ENCODE data around the gene OSBPL10. TPM values are rescaled to one million over a fixed set of nuclear protein-coding genes. Genes with fewer than 3 reads are reported as not detected.

Gene OSBPL10
- polyA plus RNA-seq, 1 donor: 6.8 TPM

DNA sequence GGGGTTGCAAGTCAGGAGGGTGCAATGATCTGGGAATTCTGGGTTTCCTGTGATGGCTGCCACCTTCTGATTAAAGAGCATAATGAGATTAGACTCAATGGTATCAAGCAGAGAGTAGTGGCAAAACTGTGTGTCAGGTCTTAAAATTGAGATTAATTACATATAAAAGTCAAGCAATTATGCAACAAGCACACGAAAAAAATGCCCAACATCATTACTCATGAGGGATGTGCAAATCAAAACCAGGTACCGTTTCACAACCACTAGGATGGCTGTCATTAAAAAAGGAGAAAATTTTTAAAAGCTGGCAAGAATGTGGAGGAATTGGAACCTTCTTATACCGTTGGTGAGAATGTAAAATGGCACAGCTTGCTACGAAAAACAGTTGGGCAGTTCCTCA, 205.0 kb downstream of the OSBPL10 start:
- no peak for DNase-seq (ENCODE audit: low read depth)

DNA sequence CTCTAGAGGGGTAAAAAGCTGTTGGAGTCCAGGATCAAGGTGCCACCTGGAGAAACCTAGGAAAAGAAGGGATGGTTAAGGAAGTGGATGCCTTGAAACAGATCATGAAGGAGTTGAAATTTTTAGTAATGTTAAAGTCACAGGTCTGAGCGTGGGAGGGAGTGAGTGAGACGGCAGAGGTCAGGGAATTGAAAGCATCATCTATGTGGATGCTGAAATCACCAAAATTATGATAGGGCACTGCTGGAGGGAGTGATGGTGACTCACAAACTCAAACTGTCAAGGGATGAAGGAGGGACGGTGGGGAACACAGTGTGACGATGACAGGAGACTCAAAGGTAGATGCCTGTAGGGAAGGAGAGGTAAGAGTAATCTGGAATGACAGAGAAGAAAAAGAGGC, 205.7 kb downstream of the OSBPL10 start:
- DNase-seq (ENCODE audit: low read depth): no peak

DNA sequence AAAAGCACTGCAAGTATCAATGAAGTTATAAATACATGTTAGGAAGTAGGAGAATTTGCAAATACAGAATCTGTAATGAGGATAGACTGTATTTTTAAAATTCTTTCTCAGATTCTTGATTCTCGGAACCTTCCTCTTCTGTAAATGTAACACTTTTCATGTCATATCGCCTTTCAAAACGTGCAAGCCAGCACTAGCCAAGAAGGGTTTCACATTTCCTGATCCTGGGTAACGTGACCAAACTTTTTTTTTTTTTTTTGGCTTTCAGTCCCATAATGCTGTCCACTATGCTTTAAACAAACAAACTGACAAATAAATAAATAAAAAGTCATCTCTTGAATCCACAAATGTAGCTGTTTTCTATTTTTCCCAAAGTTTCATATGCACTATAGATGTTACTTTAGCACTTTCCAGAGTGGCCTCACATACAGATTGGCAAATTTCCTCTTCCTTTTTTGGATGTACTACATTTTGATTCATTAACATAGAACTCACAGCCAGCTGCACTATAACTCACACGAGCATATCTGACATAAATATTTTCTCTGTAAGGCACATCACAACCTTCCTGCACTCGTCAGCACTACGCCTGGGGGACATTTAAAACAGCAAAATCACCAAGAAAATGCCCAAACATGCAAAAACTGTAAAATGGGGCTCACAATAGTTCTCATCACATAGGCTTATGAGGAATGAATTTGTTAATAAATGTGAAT, 208.1 kb downstream of the OSBPL10 start:
- no peak for DNase-seq (ENCODE audit: low read depth)

DNA sequence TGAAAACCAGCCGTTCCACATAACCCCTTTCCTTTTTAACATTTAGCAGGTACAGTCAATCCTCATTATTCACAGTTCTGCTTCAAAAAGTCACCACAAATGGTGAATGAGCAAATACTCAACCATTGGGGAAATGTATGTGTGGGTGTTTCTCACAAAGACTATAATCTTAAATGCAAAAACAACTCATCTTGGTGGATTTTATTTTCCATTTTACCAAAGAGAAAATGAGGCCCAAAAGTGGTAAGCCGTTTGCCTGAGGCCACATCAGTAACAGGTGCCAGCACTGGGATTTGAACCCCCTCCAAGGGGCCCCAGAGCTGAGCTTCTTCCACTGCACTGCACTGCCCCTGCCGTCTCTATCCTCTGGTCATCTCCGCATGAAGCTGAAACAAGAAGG, 208.8 kb downstream of the OSBPL10 start:
- no peak for DNase-seq (ENCODE audit: low read depth)

DNA sequence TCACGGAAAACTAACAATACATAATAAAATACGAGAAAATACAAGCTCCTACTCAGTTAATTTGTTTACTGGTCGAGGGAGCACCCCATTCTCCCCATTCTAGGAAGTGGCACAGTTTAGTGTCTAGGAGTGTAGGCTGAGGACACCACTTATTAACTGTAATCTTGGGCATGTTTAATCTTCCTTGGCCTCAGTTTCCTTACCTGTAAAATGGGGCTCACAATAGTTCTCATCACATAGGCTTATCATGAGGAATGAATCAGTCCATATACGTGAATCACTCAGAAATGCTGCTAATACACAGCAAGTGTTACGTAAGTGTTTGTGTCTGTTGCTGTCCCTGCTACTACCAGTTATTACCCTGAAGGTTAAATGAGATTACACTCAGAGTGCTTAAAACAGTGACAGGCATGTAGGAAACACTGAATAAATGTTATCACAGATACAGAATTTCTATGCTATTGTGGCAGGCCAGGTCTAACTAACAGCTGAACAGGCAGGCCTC, 210.2 kb downstream of the OSBPL10 start:
- no peak for DNase-seq (ENCODE audit: low read depth)

DNA sequence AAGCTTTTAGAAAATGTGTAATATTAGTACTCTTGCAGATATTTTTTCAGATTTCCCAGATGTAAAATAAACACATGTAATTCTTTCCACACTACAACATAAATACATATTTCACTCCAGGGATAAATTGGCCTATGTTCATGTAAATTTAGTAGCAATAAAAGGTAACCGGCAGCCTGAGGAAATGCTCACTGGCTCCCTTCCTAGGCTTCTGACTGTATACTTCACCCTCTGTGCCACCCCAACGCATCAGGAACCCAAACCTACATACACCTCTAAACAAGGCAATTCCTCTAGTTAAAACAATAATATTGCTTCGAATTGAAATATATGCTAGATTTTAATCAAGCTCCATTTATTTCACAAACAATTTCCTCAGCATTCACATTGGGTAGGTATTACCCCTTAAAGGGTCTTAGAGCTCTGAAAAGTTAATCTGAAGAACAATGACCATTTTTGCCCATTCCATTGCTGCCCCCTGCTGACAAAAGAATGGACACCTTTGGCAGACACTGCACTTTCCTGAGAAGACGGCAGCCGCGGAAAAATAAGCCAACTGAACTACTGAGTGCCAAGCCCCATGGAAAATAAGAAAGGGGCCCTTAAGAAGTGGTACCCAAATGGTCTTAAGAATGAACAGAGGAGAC, 212.5 kb downstream of the OSBPL10 start:
- peak; percentile 16 for DNase-seq (ENCODE audit: low read depth)

DNA sequence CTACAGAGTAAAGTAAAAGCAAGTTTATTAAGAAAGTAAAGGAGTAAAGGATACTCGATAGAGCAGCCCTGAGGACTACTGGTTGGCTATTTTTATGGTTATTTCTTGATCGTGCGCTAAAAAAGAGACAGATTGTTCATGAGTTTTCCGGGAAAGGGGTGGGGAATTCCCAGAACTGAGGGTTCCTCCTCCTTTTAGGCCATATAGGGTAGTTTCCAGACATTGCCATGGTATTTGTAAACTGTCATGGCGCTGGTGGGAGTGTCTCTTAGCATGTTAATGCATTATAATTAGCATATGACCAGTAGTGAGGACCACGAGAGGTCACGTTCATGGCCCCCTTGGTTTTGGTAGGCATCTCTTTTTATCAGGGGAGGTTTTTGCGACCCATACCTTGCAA, 213.1 kb downstream of the OSBPL10 start:
- DNase-seq (ENCODE audit: low read depth): no peak

DNA sequence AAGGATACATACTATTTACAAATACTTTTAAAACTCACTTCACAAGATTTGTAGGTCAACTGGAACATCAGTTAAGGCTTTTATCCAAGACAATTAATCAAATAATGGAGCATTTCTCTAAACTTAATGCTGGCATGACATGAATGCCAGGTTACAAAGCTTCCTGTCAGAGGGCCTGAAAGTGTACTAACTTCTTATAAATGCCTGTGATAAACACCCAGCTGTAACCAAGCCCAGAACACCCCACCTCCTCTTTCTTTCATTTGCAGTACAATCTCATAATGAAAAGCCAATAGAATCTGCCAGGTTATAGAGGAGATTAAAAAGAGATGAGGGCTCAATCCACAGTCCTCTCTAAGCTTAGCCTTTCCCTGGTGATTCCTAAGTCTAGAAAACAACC, 214.4 kb downstream of the OSBPL10 start:
- no peak for DNase-seq (ENCODE audit: low read depth)

DNA sequence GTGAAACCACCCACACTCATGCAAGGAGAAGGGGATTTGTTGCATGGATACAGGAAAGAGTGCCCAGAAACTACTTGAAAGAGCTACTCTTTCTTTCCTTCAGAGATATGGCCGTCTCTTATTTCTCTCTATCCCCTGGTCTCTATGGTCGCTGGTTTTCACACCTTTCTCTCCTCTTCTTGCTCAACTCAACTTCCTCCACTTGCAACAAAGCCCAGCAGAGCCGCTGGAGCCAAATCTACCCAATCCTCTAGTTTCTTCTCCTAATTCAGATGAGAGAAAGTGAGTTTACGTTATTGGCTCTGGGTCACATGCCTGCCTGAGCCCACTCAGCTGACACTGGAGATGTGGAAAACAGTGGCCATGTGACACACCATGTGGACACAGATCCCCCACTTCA, 215.2 kb downstream of the OSBPL10 start:
- DNase-seq (ENCODE audit: low read depth): no peak

DNA sequence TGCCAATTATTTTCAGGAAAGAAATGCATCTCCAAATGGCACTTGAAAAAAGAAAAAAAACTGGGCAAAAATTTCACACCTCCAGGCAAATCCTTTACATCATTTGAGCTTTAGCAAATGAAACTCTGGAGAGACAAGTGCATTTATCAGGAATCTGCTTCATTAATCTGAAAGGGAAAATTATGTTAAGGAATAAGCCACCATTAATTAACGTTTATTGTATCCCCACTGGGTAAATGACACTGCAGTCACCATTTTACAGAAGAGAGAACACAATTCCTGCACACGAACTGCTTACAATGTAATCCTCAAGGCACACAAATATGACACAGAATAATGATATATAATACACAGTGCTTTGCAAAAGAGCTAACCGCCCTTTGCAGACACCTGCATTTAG, 217.3 kb downstream of the OSBPL10 start:
- DNase-seq (ENCODE audit: low read depth): no peak

DNA sequence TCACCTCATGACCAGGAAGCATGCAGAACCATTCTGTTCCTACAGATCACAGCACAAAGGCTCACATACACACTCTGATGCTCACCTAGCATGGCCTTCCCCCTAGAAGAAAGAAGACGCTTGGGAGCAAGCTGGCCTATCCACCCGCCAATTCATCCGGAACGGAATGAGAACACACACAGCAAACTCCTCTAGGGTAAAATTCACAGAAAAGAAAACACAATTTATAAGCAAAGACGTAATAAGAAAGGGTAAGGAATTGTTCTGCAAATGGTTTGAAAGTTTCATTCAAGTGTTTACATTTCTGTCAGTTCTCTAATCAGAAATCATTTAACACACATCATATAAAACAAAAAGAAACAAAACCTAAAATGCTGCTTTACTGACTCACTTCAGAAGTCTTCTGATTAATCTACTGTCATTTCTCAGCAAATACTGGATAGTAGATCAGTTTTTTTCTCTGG, 218.1 kb downstream of the OSBPL10 start:
- DNase-seq (ENCODE audit: low read depth): no peak

DNA sequence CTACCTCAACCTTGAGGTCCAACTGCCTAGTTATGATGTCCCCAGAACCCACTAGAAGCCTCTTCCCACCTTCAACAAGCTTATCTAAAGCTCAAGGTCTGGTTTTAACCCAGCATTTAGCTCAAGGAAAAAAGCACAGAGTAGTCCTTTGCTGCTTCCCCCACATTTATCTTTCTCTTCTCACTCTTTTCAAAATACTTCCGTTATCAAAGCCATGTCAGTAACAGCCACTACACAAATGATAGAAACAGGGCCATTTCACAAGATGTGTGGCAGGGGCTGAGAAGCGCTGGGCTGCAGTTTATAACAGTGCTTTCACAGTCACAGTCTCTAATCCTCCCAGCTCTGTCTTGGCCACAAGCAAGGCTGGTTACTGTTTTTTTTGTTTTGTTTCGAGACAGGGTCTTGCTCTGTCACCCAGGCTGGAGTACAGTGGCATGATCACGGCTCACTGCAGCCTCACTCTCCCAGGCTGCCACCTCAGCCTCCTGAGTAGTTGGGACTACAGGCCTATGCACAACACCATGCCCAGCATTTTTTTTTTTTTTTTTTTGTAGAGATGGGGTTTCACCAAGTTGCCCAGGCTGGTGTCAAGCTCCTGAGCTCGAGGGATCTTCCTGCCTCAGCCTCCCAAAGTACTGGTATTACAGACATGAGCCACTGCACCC, 218.8 kb downstream of the OSBPL10 start:
- no peak for DNase-seq (ENCODE audit: low read depth)

DNA sequence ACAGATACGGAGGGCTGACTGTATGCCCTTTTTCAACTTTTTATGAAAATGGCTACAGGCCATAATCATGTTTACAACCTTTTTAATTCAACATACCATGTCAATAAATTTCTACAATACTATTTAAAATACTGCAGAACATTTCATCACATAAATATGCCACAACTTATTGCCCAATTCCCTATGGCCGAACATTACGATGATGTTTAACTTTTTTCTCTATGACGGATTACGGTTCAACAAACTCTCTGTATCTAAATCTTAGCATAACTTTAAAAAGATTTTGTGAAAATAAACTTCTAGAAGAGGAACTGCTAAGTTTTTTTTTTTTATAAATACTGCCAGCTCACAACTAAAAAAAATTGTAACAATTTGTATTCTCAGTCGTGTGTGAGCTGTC, 220.4 kb downstream of the OSBPL10 start:
- DNase-seq (ENCODE audit: low read depth): no peak

DNA sequence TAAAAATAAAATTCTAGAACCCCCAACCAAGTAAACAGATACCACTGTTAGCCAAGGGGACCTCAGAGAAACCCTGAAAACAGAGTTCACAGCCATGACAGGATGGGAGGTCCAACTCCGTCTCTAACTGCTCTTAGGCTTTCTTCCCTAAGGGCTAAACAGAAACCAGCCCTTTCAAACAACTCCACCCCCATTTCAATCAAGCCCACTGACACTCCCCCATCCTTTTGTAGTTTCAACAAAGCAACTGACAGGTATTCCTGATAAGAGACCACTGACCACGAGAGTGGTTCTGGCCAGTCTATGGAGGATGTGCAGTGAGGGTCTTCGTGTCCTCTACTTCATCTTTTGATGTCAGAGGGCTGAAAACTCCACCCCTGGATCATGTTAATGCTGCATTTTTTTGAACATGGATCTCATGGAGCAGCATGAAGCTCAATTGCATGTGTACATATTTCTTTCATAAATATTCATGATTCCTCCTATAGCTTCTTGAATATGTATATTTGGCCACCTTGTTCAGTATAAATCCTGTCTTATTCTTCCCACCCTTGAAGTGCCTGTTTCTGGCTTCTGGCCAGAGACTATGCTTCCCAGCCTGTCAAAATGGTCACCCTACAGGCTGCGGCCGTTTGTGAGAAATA, 222.6 kb downstream of the OSBPL10 start:
- DNase-seq (ENCODE audit: low read depth): no peak

DNA sequence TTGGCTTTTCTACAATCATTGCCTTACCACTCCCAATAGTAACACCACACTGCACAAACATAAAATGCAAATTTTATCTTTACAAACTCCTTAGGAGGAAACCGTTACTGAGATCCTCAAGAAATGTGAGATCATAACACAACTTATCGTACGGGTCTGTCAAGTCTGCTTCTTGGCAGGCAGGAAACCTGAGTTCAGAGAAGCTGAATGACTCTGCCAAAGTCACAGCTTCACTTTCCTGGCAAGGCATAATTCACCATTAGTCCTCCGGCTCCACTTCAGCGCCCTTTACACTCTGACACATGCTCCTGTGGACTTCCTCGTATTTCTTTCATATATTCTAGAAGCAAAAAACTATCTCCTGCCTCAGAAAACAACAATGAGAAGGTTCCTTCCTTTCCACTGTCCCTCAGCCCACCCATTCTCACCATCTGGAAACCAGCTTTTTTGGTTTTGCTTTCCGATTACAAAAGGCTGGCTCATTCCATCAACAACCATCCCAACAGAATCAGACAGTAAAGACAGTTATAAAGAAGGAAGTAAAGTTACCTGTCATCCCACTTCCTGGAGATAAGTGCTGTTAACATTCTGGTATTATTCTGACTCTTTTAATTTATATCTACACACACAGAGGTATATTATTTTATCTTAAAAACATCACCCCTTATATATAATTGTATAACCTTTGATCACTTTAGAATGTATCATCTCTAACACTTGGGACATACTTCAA, 225.0 kb downstream of the OSBPL10 start:
- DNase-seq (ENCODE audit: low read depth): no peak

DNA sequence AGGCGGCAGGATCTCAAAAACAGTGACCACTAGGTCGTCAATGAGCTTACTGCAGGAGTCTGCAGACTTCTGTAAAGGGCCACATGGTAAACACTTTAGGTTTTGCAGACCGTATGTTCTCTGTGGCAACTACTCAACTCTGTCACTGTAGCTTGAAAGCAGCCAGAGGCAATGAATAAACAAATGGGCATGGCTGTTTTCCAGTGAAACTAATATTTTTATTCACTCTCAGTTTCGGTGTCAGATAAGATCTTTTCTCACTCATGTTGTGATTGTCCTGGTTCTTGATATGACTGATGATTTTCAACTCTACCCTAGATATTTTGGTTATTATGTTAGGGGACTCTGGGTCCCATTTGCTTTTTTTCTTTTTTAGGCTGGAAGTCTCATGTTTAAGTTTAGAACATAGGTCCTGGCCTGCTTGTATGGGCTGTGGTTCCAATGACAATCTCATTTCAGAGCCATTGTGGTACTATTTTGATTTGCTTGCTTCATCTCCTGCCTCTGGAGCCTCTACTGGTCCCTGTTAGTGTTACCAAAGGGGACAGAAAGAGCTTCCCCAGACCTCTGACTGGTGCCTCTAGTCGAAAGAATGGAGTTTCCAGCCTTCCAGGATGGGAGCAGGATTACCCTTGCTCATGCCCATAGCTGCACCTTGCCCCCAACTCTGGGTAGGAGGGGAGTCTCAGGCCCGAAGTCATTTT, 226.3 kb downstream of the OSBPL10 start:
- no peak for DNase-seq (ENCODE audit: low read depth)

DNA sequence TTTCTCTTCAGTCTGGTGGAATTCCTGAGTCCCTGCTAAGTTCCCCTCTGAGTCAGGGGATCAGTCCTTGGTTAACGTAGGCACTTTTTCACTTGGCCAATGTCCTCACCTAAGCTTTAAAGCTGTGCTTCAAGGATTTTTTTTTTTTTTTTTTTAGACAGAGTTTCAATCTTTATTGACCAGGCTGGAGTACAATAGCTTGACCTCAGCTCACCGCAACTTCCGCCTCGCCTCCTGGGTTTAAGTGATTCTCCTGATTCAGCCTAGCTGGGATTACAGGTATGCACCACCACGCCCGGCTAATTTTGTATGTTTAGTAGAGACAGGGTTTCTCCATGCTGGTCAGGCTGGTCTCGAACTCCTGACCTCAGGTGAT, 228.0 kb downstream of the OSBPL10 start:
- DNase-seq (ENCODE audit: low read depth): no peak

DNA sequence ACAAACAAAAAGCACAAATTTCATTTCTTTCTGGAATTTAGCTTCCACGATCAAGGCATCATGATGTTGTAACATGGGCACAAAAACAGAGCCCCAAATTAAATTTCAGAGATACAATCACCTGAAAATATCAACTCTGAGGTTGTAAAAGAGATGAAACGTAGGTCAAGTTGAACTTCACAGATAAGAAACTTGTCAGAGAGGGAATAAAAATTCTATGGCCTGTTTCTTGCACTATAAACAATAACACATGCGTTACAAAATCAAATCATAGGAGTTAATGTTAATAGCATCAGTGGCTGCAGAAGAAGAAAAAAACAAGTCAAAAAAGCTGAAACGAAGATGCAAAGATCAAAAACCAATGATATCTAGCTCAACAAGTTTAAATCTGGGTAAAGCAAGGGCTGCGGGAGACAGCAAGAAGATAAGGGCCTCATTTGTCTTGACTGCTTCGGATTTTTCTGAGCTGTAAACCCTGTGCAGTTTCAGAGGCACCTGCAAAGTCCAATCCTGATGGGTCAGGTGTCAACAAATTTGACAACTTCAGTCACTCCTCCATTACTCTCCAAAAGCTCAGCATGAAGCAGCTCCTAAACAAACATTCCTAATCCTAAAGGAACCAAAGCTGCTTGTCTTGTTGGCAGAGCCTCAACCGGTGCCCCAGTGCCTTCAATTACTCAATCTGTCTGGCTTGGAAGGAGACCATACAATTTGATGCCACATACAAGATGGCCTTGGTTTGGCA, 228.6 kb downstream of the OSBPL10 start:
- no peak for DNase-seq (ENCODE audit: low read depth)

DNA sequence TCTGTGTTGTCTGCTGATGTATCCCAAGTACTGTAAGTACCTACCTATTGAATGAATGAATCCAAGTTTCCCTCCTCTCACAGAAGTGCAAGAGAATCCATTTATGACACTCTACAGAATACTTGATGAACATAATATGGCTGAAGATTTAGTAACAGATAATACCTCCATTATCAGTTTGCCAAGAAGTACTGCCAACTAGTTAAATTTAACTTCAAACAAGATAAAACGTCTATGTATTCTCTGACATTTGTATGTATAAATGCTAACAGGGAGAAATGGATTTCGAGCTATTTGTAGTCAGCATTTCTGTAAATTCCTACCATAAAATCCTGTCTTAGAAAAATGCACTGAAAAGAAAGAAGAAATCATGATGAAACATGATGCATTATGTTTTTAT, 230.7 kb downstream of the OSBPL10 start:
- DNase-seq (ENCODE audit: low read depth): no peak

DNA sequence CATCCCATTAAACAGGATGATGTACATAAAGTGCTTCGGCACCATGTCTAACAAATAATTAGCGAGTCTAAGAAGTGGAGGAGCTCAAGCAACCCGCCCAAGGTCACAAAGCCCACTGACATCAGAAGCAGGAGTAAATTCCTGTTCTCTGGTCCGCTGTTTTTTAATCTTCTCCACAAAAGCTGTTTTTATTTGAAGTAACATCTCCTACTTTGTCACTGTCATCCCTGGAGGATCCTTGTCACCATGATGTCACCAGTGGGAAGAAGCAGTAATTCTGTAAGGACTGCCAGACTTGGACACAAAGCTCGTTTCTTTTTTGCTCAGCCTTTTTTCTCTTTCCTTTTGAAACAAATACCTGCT, 232.1 kb downstream of the OSBPL10 start:
- DNase-seq (ENCODE audit: low read depth): no peak

All from forelimb muscle (tissue), 1 donor.